GM18951 (cell line): ENCODE results near the gene KY.

Experiments used
- POLR2A ChIP-seq: IDR thresholded peaks from 4 replicates; pipeline ENCODE4 v1.6.1; 2011; ENCODE audit warnings: mild to moderate bottlenecking; ENCODE audit not compliant: insufficient read length, insufficient read depth; ENCODE audit errors: extremely low read depth
- in situ Hi-C: fragments of 300-500 bp; cut with MboI; formaldehyde crosslinking; loops from one replicate; pipeline ENCODE4 v1.12.0; 2022; ENCODE audit warnings: low sequenced_read_pairs, mixed read lengths, inconsistent platforms; ENCODE audit not compliant: unreplicated experiment

KY gene

DNA sequence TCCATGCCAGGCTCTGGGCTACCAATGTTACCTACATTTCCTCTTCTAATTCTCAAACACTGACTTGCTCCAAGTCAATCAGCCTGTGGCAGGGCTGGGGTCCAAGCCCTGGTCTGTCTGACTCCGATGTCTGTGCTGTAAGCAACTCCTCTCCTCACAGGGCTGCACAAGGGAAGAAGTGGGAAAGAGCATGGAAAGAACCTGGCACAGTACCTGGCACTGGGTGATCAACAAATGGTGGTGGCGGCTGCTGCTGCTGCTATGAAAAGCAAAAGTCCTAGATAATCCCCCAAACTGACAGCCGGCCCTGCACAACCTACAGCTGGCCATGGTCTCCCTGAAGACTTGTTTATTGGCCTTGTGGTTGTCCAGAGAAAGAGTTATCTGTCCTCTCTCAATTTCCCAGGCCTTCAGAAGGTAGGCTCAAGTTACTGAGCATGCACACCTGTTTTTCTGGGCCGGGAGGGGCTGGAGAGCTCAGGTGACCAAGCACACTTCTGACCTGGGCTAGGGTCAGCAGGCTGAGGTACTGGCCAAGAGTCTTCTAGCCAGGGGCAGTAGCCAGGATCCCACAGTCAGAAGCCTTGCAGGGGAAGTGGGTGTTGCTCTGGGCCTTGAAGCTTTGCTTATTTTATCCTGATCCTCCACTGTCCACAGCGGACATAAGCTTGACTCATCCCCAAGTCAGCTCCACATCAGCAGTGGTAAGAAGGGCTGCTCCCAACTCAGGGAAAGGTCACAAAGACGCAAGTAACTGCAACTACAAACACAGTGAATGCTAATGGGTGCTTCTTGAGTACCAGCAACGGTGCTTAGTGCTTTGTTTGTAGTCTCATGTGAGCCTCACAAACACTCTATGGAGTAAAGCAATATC, 35.3 kb upstream of the KY start:
- in situ Hi-C loops, result no loop called here
- no peak for TF ChIP-seq POLR2A

DNA sequence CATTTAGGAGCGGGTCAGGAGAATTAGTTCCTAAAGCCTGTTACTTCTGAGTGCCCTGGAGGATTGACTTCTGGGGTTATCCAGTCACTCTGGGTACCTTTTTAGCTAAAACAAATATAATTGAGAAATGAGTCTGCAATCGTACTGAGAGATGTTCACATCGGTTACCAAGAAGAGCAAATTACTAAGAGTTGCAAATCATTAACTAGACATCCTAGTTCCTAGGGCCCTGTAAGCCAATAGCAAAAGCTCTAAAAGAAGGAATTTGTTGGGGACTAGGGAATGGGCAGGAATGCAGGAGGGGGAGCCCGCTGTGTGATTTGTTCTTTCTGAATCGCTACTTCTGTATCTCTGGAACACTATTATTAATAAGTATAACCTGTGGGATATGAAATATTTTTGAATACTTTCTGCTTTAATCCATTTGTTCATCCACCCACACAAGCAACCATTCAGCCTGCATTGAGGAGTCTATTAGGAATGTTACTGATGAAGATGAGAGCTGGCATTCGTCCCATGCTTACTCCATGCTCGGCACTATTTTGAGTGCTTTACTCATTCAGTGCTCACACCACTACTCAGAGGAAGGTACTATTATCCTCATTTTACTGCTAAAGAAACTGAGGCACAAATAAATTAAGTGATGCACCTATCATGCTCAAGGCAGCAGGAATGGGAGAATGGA, 31.5 kb upstream of the KY start:
- in situ Hi-C loops, result no loop called here
- no peak for TF ChIP-seq POLR2A

- in situ Hi-C loops, result no loop called here
- TF ChIP-seq POLR2A, result no peak
Measured at GRCh38 chr3:134681522-134681900, 30.7 kb upstream of the KY start.

- no peak for TF ChIP-seq POLR2A
- in situ Hi-C loops, result no loop called here
Measured at GRCh38 chr3:134680796-134681521, 30.1 kb upstream of the KY start.

DNA sequence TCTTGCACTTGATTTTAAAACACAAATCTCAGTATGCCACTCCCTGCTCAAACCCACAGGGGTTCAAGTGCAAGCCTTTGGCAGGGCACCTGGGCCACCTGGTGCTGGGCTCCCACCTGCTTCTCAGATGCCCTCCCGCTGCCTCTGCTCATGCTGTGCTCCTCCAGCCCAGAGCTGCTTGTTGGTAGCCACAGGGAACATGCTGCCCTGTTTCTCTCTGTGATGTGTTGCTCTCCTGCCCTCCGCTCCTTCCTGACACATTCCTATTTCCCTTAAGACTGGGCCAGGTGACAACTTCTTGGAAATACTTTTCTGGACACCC, 27.1 kb upstream of the KY start:
- in situ Hi-C loops, result no loop called here
- no peak for TF ChIP-seq POLR2A

DNA sequence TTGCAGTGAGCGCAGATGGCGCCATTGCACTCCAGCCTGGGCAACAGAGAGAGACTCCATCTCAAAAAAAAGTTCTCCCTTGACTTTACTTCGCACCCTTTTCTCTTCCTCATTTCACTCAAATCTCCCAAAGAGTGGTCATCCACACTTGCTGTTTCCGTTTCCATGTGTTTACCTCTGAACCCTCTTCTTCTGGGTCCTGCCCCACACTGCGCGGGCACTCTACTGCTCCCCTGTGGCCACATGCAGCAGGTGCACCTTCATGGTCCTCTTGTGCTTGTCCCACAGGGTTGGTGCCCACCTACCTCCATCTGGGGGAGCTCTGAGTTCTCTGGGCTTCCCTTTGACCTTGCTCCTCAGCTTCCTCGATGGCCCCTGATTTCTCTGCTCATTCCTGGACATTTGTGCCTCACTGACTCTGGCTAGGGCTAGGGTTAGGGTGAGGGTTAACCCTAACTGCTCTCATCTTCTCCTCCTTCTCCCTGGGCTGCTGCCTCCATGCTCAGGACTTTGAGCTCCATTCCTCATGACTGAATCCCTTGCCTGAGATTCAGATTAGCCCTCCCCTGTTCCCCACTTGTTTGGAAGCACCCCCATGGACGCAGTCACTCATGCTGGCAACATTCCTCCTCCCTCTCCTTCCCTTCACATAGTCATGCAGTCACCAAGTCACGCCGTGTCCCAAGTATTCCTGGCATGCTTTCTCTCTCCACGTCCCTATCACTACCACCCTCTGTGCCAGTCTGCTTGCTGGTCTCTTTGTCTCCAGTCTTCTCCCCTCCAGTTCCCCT, 26.6 kb upstream of the KY start:
- in situ Hi-C loops, result no loop called here
- TF ChIP-seq POLR2A, result no peak

DNA sequence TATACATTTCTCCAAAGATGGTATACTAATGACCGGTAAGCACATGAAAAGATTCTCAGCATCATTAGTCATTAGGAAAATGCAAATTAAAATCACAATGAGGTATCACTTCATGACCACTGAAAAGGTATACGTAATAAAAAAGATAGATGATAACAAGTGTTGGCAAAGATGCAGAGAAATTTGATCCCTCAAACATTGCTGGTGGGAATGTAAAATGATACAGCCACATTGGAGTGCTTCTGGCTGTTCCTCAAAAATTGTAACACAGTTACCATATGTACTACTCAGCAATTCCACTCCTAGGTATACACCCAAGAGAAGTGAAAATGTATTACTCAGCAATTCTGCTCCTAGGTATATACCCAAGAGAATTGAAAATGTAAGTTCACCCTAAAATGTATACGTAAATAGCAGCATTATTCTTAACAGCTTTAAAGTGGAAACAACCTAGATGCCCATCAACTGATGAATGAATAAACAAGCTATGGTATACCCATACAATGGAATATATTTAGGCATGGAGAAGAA, 25.0 kb upstream of the KY start:
- in situ Hi-C loops, result no loop called here
- TF ChIP-seq POLR2A, result no peak

DNA sequence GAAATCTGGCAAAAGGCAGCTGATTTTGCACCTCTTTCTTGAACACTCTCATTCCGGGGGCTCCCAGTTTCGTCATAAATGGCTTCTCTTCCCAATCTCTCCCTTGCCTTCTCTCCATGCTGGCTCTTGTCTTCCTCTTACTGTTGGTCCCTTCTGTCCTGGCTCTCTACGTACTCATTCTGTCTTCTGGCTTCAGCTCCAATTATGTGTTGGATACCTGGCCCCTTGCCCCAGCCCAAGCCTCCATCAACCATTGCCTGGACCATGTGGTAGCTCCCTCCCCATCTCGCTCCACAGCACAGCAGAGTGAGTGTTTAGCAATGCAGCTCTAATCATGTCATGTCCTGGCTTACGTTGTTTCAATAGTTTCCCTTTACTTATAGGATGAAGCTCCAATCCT, 21.7 kb upstream of the KY start:
- in situ Hi-C loops, result no loop called here
- TF ChIP-seq POLR2A, result no peak

DNA sequence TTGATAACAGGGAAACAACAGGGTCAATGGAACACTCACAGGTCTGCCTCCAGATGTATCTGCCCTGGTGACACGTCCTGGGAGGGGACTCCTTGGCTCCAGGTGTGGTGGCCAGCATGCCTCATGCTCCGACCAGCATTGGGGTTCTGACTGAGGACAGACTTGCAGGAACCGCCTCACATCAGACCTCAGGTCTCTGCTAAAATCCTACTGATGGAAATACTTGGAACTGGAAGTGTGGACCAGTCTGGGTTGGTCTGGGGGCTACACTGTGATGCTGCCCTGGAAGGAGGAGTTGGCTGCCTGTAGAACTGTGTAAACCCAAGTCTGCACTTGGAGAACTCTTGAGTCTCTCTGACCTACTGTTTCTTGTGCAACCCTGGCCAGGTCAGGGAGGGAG, 17.1 kb upstream of the KY start:
- in situ Hi-C loops, result no loop called here
- TF ChIP-seq POLR2A, result no peak

DNA sequence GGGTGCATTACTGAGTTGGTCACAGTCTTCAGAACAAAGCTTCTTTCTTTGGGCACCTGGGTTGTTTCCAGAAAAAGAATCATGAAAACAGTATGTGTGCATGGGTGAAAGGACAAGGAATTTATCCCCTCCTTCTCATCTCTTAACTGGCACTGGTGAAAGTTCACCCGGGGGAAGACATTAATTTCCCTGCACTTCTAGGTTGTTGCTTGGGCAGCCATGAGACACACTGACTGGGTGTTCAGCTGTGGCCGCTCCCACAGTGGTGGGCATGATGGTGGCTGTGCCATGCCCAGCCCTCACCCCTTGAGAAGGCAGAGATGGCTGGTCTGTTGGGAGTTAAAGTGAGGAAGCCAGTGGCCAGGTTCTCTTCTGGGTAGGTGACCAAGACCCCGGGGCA, 16.6 kb upstream of the KY start:
- in situ Hi-C loops, result no loop called here

DNA sequence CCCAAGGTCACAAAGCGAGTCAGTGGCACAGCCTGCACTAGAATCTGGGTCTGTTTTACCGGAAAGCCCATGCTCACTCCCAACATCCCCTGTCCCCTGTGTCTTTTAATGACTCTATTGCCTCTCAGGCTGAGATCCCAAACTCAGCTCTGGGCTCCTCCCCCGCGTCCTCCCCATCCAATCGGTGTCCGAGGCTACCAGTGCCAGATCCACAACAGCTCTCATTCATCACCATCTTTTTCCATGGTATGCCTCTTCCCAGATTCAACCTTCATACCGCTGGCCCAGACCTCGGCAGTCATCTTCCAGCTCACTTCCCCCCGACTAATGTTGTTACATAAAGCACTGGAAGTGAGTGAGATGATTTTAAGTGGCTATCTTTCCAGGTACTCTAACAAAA, 16.1 kb upstream of the KY start:
- in situ Hi-C loops, result no loop called here
- no peak for TF ChIP-seq POLR2A

More for the DNA sequence above, 16.6 kb upstream of the KY start:
- TF ChIP-seq POLR2A, result no peak

GRCh38 chr3:134666466-134666865, 15.6 kb upstream of the KY start:
- no peak for TF ChIP-seq POLR2A
- in situ Hi-C loops, result no loop called here

DNA sequence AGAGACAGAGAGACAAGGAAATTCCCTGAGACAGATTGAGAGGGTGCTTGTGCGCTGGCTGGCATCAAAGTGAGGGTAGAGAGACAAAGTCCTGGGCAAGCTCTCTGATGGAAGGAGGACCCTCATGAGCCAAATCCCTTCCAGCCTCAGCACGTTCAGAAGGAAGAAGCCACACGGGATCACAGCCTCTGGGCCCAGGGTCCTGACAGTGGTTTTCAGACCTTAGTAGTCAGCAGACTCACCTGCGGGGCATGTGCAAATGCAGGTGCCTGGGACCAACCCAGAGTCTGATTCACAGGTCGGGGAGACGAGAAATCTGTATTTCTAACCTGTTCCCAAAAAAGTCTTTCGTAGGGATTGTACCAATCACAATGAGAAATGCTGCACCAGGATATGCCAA, 15.2 kb upstream of the KY start:
- TF ChIP-seq POLR2A, result no peak
- in situ Hi-C loops, result no loop called here

GRCh38 chr3:134665243-134665642, 14.4 kb upstream of the KY start:
- TF ChIP-seq POLR2A, result no peak
- in situ Hi-C loops, result no loop called here
